ENCODE measurements around the gene CDH13.

CDH13 gene

GRCh38 chr16:83473926-83474650 is 847.3 kb downstream of the CDH13 start:
- Histone ChIP-seq H3K79me1 (ENCODE audit: low read length) (no peaks in the 10 kb centered on the region), H3K18ac (ENCODE audit: low read length) (no peak overlapping the region), H2BK5ac (ENCODE audit: low read depth, low read length, poor library complexity) (no peak overlapping the region), H3K27me3 (ENCODE audit: insufficient read depth, low read length) (no peaks in the 10 kb centered on the region), H3K79me2 (ENCODE audit: control insufficient read depth, insufficient read depth, low read length, poor library complexity) (no peaks in the 10 kb centered on the region), H4K91ac (ENCODE audit: low read depth, low read length) (no peak overlapping the region), H3K27ac (ENCODE audit: low read depth, low read length) (no peak overlapping the region), H2AFZ (ENCODE audit: insufficient read depth, low read length, poor library complexity) (no peak overlapping the region), H3K14ac (ENCODE audit: low read length) (no peak overlapping the region), H3K4me2 (ENCODE audit: low read length) (no peak overlapping the region), H3K9me3 (ENCODE audit: insufficient read depth, low read depth, low read length) (peaks cover 2% of the 10 kb centered on the region), H3K9ac (ENCODE audit: low read length) (no peak overlapping the region), H3K36me3 (ENCODE audit: control insufficient read depth in 1 of 2, insufficient read depth in 2 of 2, low read length in 2 of 2) (no peaks in the 10 kb centered on the region), H3K4me1 (ENCODE audit: control insufficient read depth in 1 of 2, insufficient read depth in 2 of 2, low read length in 2 of 2) (no peaks in the 10 kb centered on the region), H3K23ac (ENCODE audit: low read length) (no peak overlapping the region), H3K4ac (ENCODE audit: low read depth, low read length) (no peak overlapping the region), H4K12ac (ENCODE audit: low read depth, low read length) (no peak overlapping the region), H3K4me3 (ENCODE audit: low read depth, low read length) (no peak overlapping the region), H2BK12ac (ENCODE audit: low read length) (no peak overlapping the region), H2AK5ac (ENCODE audit: low read length) (no peak overlapping the region), H2BK120ac (ENCODE audit: insufficient read depth, low read length, poor library complexity) (no peak overlapping the region), H4K8ac (ENCODE audit: low read depth, low read length) (no peak overlapping the region)
- no CpG with 5 or more reads among the region's 2 CpGs for WGBS (ENCODE audit: extremely low coverage, insufficient coverage, insufficient read length)
- DNase-seq, result no peak

- Histone ChIP-seq H3K4ac (ENCODE audit: low read depth, low read length) (no peak overlapping the region), H2AFZ (ENCODE audit: insufficient read depth, low read length, poor library complexity) (no peak overlapping the region), H3K4me3 (ENCODE audit: low read depth, low read length) (no peak overlapping the region), H3K36me3 (ENCODE audit: control insufficient read depth in 1 of 2, insufficient read depth in 2 of 2, low read length in 2 of 2) (no peaks in the 10 kb centered on the region), H3K27ac (ENCODE audit: low read depth, low read length) (no peak overlapping the region), H3K9me3 (ENCODE audit: insufficient read depth, low read depth, low read length) (peaks cover 2% of the 10 kb centered on the region), H2BK120ac (ENCODE audit: insufficient read depth, low read length, poor library complexity) (no peak overlapping the region), H3K4me2 (ENCODE audit: low read length) (no peak overlapping the region), H3K27me3 (ENCODE audit: insufficient read depth, low read length) (no peaks in the 10 kb centered on the region), H3K79me1 (ENCODE audit: low read length) (no peaks in the 10 kb centered on the region), H3K18ac (ENCODE audit: low read length) (no peak overlapping the region), H4K8ac (ENCODE audit: low read depth, low read length) (no peak overlapping the region), H3K79me2 (ENCODE audit: control insufficient read depth, insufficient read depth, low read length, poor library complexity) (no peaks in the 10 kb centered on the region), H3K4me1 (ENCODE audit: control insufficient read depth in 1 of 2, insufficient read depth in 2 of 2, low read length in 2 of 2) (no peaks in the 10 kb centered on the region), H3K14ac (ENCODE audit: low read length) (no peak overlapping the region), H2AK5ac (ENCODE audit: low read length) (no peak overlapping the region), H2BK12ac (ENCODE audit: low read length) (no peak overlapping the region), H4K91ac (ENCODE audit: low read depth, low read length) (no peak overlapping the region), H2BK5ac (ENCODE audit: low read depth, low read length, poor library complexity) (no peak overlapping the region), H4K12ac (ENCODE audit: low read depth, low read length) (no peak overlapping the region), H3K23ac (ENCODE audit: low read length) (no peak overlapping the region), H3K9ac (ENCODE audit: low read length) (no peak overlapping the region)
- DNase-seq, result no peak
- no CpG with 5 or more reads among the region's 5 CpGs for WGBS (ENCODE audit: extremely low coverage, insufficient coverage, insufficient read length)
Measured at GRCh38 chr16:83475108-83475507, 848.3 kb downstream of the CDH13 start.

- Histone ChIP-seq H3K14ac (ENCODE audit: low read length) (no peak overlapping the region), H3K79me2 (ENCODE audit: control insufficient read depth, insufficient read depth, low read length, poor library complexity) (no peaks in the 10 kb centered on the region), H3K79me1 (ENCODE audit: low read length) (no peaks in the 10 kb centered on the region), H2BK5ac (ENCODE audit: low read depth, low read length, poor library complexity) (no peak overlapping the region), H3K9me3 (ENCODE audit: insufficient read depth, low read depth, low read length) (peaks cover 5% of the 10 kb centered on the region), H2BK12ac (ENCODE audit: low read length) (no peak overlapping the region), H3K4me2 (ENCODE audit: low read length) (no peak overlapping the region), H2BK120ac (ENCODE audit: insufficient read depth, low read length, poor library complexity) (no peak overlapping the region), H4K12ac (ENCODE audit: low read depth, low read length) (no peak overlapping the region), H3K9ac (ENCODE audit: low read length) (no peak overlapping the region), H2AK5ac (ENCODE audit: low read length) (no peak overlapping the region), H3K27me3 (ENCODE audit: insufficient read depth, low read length) (no peaks in the 10 kb centered on the region), H3K4me3 (ENCODE audit: low read depth, low read length) (no peak overlapping the region), H2AFZ (ENCODE audit: insufficient read depth, low read length, poor library complexity) (no peak overlapping the region), H4K91ac (ENCODE audit: low read depth, low read length) (no peak overlapping the region), H3K4me1 (ENCODE audit: control insufficient read depth in 1 of 2, insufficient read depth in 2 of 2, low read length in 2 of 2) (no peaks in the 10 kb centered on the region), H3K23ac (ENCODE audit: low read length) (no peak overlapping the region), H4K8ac (ENCODE audit: low read depth, low read length) (no peak overlapping the region), H3K36me3 (ENCODE audit: control insufficient read depth in 1 of 2, insufficient read depth in 2 of 2, low read length in 2 of 2) (no peaks in the 10 kb centered on the region), H3K27ac (ENCODE audit: low read depth, low read length) (no peak overlapping the region), H3K18ac (ENCODE audit: low read length) (no peak overlapping the region), H3K4ac (ENCODE audit: low read depth, low read length) (no peak overlapping the region)
- no CpG with 5 or more reads among the region's 7 CpGs for WGBS (ENCODE audit: extremely low coverage, insufficient coverage, insufficient read length)
- no peak for DNase-seq
Measured at GRCh38 chr16:83481589-83481988, 854.8 kb downstream of the CDH13 start.

- Histone ChIP-seq H2BK12ac (ENCODE audit: low read length) (no peak overlapping the region), H3K79me2 (ENCODE audit: control insufficient read depth, insufficient read depth, low read length, poor library complexity) (no peaks in the 10 kb centered on the region), H2BK5ac (ENCODE audit: low read depth, low read length, poor library complexity) (no peak overlapping the region), H4K91ac (ENCODE audit: low read depth, low read length) (no peak overlapping the region), H4K8ac (ENCODE audit: low read depth, low read length) (no peak overlapping the region), H2AK5ac (ENCODE audit: low read length) (no peak overlapping the region), H3K4me3 (ENCODE audit: low read depth, low read length) (no peak overlapping the region), H3K27me3 (ENCODE audit: insufficient read depth, low read length) (no peaks in the 10 kb centered on the region), H3K27ac (ENCODE audit: low read depth, low read length) (no peak overlapping the region), H3K23ac (ENCODE audit: low read length) (no peak overlapping the region), H3K9me3 (ENCODE audit: insufficient read depth, low read depth, low read length) (peaks cover 5% of the 10 kb centered on the region), H3K9ac (ENCODE audit: low read length) (no peak overlapping the region), H3K18ac (ENCODE audit: low read length) (no peak overlapping the region), H3K4ac (ENCODE audit: low read depth, low read length) (no peak overlapping the region), H3K36me3 (ENCODE audit: control insufficient read depth in 1 of 2, insufficient read depth in 2 of 2, low read length in 2 of 2) (no peaks in the 10 kb centered on the region), H2AFZ (ENCODE audit: insufficient read depth, low read length, poor library complexity) (no peak overlapping the region), H3K4me2 (ENCODE audit: low read length) (no peak overlapping the region), H3K79me1 (ENCODE audit: low read length) (no peaks in the 10 kb centered on the region), H3K4me1 (ENCODE audit: control insufficient read depth in 1 of 2, insufficient read depth in 2 of 2, low read length in 2 of 2) (no peaks in the 10 kb centered on the region), H3K14ac (ENCODE audit: low read length) (no peak overlapping the region), H4K12ac (ENCODE audit: low read depth, low read length) (no peak overlapping the region), H2BK120ac (ENCODE audit: insufficient read depth, low read length, poor library complexity) (no peak overlapping the region)
- DNase-seq, result no peak
- no CpG with 5 or more reads among the region's 9 CpGs for WGBS (ENCODE audit: extremely low coverage, insufficient coverage, insufficient read length)
Measured at GRCh38 chr16:83482545-83483162, 855.9 kb downstream of the CDH13 start.

Data from trophoblast cell (in vitro differentiated cells and primary cell).